Tibial nerve (tissue), 4 donors: Measurements from ENCODE around the gene C4orf51.

Source experiments
- EP300 ChIP-seq, 2 donors: sonication (generic); formaldehyde crosslinking; IDR thresholded peaks; one replicate each; pipeline ENCODE4 v1.6.1; 2017; ENCODE audit warnings: antibody characterized with exemption in 2 of 2, mild to moderate bottlenecking in 1 of 2
- POLR2A ChIP-seq, 2 donors: fragments of 450-650 bp; IDR thresholded peaks; one replicate each; pipeline ENCODE4 v1.6.1; 2017; ENCODE audit warnings: antibody characterized with exemption in 2 of 2, mild to moderate bottlenecking in 2 of 2, moderate library complexity in 2 of 2
- TF ChIP-seq, protein P1 (sequence below), 5 experiments: fragments of 200-600 bp in 3 of 5; fragments of 450-650 bp in 2 of 5; sonication (generic) in 3 of 5; IDR thresholded peaks; one replicate each; pipeline ENCODE4 v1.5.1; 2016 to 2019; ENCODE audit warnings: antibody characterized with exemption in 5 of 5, mild to moderate bottlenecking in 3 of 5, moderate library complexity in 2 of 5

DNA sequence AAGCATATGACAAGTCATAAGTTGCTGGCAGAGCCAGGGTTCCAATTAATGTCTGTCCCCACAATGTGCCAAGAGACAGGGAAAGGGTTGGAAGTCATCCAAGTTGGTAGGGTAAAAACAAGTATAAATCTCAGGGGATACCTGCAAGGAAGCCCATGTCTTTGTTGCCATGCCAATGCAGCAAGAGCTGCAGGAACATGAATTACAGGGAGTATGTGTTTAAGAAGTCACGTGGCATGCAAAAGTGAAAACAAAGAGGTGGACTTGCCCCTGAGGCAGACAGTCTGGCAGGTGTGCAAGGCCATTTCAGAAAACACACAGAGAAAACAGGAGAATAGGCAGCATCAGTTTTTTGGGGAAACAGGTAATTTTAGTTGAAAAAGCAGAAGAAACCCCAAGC, 29.4 kb downstream of the C4orf51 start:
- TF ChIP-seq, protein P1, sequence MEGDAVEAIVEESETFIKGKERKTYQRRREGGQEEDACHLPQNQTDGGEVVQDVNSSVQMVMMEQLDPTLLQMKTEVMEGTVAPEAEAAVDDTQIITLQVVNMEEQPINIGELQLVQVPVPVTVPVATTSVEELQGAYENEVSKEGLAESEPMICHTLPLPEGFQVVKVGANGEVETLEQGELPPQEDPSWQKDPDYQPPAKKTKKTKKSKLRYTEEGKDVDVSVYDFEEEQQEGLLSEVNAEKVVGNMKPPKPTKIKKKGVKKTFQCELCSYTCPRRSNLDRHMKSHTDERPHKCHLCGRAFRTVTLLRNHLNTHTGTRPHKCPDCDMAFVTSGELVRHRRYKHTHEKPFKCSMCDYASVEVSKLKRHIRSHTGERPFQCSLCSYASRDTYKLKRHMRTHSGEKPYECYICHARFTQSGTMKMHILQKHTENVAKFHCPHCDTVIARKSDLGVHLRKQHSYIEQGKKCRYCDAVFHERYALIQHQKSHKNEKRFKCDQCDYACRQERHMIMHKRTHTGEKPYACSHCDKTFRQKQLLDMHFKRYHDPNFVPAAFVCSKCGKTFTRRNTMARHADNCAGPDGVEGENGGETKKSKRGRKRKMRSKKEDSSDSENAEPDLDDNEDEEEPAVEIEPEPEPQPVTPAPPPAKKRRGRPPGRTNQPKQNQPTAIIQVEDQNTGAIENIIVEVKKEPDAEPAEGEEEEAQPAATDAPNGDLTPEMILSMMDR (IDR thresholded peaks at IDR 0.05) = no peak
- TF ChIP-seq POLR2A (IDR thresholded peaks at IDR 0.05) (no peak), EP300 (IDR thresholded peaks at IDR 0.05) (no peak)
